Measurements from ENCODE around the gene FASTKD1.
"Not testable (repeated sequence)": the region's sequence is repeated elsewhere in the genome, so short reads cannot be mapped to it uniquely, and the experiment has no call there.

The FASTKD1 gene

DNA sequence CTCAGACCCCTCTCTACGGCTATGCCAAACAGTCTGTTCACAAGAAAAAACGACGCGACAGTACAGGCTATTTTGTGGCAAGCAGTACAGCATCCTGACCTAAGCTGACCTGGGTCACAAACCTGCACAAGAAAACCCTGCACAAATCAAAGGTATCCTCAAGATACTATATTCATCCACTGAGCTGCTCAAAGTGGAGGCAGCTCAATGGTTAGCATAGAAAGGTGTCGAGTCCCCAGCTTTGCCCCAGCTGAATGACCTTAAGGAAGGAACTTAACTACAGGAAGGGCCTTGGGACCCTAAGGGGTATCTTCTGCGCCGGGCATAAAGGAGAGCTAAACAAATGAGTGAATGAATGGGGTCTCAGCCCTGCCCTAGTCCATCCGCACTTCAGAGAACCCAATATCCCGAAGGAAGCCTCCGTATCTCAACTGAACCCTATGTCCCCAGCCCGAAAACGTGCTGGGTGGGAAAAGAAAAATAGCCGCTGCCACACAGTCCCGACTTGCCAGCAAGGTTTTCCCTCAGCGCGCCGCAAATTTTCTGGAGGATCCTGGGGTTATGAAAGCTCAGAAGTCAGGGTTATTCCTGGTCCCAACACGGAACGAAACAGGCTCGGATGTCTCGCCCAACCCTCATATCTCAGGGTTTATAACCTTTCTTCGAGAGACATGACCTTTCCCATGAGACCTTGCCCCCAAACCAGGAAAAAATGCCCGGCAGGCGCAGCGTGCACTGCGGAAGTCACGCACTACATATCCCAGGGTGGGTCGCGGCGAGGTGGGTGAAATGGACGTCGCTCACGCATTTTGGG is at the start of gene FASTKD1:
Gene FASTKD1, minus strand, starts transcription at position 706 of the 814 bp plus-strand sequence. CDS start 1,836 bp downstream, outside the sequence.
- DNase-seq: peak; percentile 92

GRCh38 chr2:169623235-169623634 is 49.6 kb upstream of the FASTKD1 start:
- no peak for DNase-seq

- no peak for DNase-seq
These were observed 46.8 kb upstream of the FASTKD1 start for GRCh38 chr2:169620509-169620908.

DNA sequence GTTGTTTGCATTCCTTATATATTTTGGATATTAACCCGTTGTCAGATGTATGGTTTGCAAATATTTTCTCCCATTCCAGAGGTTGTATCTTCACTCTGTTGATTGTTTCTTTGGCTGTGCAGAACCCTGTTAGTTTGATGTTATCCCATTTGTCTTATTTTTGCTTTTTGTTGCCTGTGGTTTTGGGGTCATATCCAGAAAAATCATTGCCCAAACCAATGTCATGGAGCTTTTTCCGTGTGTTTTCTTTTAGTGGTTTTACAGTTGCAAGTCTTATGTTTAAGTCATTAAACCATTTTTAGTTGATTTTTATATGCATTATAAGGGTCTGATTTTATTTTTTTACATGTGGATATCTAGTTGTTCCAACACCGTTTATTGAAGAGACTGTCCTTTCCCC is 46.3 kb upstream of the FASTKD1 start:
- no peak for DNase-seq

GRCh38 chr2:169615982-169616381 is 42.3 kb upstream of the FASTKD1 start:
- not testable (repeated sequence) for DNase-seq

DNA sequence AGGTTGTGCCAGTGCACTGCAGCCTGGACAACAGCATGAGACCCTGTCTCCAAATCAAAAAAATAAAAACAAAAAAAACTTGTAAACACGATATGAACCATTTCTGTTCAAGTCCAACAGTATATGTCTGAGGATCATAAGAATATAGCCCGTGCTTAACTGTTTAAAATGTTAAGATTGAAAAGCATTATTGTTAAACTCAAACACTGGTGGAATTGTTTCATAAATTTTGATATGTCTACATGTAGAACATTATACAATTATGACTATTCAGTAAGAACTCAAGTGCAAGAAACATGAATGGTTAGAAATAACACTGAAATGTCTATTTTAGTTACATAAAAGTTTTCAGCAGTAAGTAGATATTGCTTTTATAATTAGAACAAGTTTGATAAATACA is 40.2 kb upstream of the FASTKD1 start:
- no peak for DNase-seq

GRCh38 chr2:169609264-169609663 is 35.6 kb upstream of the FASTKD1 start:
- no peak for DNase-seq

GRCh38 chr2:169599568-169599967 is 25.9 kb upstream of the FASTKD1 start:
- no peak for DNase-seq

DNA sequence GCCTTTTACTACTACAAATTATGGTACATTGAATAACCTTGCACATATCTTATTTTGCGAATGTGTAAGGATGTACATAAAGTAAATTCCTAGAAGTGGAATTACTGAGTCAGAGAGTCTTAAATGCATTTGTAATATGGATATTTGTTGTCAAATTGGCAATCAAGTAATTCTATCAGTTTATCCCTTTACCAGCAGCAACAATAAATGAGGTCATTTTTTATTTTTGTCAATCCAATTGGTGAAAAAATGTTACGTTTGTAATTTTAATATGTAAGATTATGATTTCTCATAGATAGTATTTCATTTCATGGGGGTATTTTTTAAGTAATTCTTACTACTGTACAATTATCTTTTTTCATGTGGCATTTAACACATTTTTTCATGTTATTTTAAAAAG is 25.3 kb upstream of the FASTKD1 start:
- no peak for DNase-seq

- DNase-seq: not testable (repeated sequence)
These were observed 22.9 kb upstream of the FASTKD1 start for GRCh38 chr2:169596546-169596945.

DNA sequence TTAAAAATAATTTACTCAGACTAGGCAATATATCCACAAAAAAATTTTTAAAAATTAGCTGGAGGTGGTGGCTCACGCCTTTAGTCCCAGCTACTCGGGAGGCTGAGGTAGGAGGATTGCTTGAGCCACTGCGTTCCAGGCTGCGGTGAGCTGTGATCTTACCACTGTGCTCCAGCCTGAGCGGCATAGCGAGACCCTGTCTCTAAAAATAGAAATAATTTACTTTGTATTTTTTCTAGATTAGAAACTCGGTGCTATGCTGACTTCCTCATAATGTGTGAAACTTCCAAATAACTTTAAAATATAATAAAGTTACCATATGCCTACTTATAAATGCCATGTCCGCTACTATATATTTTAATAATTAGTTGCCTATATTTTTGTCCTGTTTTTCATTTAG is 17.1 kb upstream of the FASTKD1 start:
- DNase-seq: no peak

- DNase-seq: no peak
These were observed 12.0 kb upstream of the FASTKD1 start for GRCh38 chr2:169585673-169586072.

- peak; percentile 93 for DNase-seq
These were observed 10.6 kb upstream of the FASTKD1 start, which contains the start of gene PPIG for GRCh38 chr2:169584005-169584877. PPIG (plus strand) TSS chr2:169584351; CDS start chr2:169604042, 19,691 bp downstream.

GRCh38 chr2:169583518-169583917 is 9.9 kb upstream of the FASTKD1 start:
- DNase-seq: no peak

DNA sequence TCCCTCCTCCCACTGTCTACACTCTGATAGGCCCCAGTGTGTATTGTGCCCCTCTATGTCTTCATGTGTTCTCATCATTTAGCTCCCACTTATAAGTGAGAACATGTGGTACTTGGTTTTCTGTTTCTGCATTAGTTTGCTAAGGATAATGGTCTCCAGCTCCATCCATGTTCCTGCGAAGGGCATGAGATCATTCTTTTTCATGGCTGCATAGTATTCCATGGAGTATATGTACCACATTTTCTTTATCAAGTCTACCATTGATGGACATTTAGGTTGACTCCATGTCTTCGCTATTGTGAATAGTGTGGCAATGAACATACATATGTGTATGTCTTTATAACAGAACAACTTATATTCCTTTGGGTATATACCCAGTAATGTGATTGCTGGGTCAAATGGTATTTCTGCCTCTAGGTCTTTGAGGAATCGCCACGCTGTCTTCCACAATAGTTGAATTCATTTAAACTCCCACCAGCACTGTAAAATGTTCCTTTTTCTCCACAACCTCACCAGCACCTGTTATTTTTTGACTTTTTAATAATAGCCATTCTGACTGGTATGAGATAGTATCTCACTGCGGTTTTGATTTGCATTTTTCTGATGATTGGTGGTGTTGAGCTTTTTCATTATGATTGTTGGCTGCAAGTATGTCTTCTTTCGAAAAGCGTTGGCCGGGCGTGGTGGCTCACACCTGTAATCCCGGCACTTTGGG is 9.0 kb upstream of the FASTKD1 start:
- not testable (repeated sequence) for DNase-seq

- DNase-seq: peak; percentile 47
These were observed 5.4 kb upstream of the FASTKD1 start for GRCh38 chr2:169579044-169579443.

DNA sequence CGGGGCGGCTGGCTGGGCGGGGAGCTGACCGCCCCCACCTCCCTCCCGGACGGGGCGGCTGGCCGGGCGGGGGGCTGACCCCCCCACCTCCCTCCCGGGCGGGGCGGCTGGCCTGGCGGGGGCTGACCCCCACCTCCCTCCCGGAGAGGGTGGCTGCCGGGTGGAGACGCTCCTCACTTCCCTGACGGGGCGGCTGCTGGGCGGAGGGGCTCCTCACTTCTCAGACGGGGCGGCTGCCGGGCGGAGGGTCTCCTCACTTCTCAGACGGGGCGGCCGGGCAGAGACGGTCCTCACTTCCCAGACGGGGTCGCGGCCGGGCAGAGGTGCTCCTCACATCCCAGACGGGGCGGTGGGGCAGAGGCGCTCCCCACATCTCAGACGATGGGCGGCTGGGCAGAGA is 1.6 kb upstream of the FASTKD1 start:
- not testable (repeated sequence) for DNase-seq

GRCh38 chr2:169574539-169574938 is 874 bp upstream of the FASTKD1 start:
- DNase-seq: not testable (repeated sequence)

DNA sequence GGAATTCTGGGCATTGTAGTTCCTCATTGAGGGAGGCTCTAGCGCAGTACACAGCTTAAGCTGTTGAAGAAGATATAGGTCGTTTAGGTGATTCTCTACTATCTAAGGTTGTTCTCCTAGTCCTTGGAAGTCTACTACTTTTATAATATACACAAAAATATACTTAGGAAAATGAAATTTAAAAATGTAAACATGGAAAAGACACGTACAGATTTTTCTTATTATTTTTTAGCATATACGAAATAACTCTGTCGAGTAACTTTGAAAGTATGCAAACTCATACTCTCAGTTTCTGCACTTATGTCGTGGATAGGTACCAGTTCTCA is 272 bp upstream of the FASTKD1 start:
- DNase-seq: no peak

GRCh38 chr2:169572821-169573159 is 875 bp downstream of the FASTKD1 start:
- no peak for DNase-seq

- DNase-seq: no peak
These were observed 1.5 kb downstream of the FASTKD1 start for GRCh38 chr2:169572189-169572588.

- DNase-seq: no peak
These were observed 2.1 kb downstream of the FASTKD1 start for GRCh38 chr2:169571571-169571970.

DNA sequence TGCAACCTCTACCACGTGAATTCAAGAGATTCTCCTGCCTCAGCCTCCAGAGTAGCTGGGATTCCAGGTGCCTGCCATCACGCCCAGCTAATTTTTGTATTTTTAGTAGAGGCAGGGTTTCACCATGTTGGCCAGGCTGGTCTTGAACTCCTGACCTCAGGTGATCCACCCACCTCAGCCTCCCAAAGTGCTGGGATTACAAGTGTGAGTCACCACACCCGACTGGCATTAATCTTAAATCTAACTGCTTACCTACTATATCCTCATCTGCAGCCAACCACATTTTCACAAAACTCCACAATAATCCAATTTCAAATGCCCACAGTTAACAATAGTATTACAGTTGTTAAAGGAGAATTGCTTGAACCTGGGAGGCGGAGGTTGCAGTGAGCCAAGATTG is 2.9 kb downstream of the FASTKD1 start:
- not testable (repeated sequence) for DNase-seq
